ENCODE measurements around the gene TIGAR.

DNA sequence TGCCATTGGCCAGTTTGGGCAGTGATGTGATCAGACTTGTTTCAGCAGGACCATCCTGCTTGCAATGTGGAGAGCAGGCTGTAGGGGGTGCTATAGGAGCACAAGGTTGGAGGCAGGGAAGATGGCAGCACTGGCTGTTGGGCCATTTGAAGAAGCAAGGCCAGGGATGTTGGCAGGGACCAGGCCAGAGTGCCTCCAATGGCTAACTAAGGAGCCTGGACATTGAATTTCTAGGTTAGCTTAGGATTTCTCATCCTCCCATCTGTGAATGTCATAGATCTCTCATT is 35.0 kb downstream of the TIGAR start:
- TF ChIP-seq, protein P1, sequence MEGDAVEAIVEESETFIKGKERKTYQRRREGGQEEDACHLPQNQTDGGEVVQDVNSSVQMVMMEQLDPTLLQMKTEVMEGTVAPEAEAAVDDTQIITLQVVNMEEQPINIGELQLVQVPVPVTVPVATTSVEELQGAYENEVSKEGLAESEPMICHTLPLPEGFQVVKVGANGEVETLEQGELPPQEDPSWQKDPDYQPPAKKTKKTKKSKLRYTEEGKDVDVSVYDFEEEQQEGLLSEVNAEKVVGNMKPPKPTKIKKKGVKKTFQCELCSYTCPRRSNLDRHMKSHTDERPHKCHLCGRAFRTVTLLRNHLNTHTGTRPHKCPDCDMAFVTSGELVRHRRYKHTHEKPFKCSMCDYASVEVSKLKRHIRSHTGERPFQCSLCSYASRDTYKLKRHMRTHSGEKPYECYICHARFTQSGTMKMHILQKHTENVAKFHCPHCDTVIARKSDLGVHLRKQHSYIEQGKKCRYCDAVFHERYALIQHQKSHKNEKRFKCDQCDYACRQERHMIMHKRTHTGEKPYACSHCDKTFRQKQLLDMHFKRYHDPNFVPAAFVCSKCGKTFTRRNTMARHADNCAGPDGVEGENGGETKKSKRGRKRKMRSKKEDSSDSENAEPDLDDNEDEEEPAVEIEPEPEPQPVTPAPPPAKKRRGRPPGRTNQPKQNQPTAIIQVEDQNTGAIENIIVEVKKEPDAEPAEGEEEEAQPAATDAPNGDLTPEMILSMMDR (IDR thresholded peaks at IDR 0.05): peak in 1 of 6 experiments; percentile 26
- TF ChIP-seq EP300 (IDR thresholded peaks at IDR 0.05) (no peak), POLR2A (IDR thresholded peaks at IDR 0.05) (no peak)
